ENCODE measurements around the gene CAMK1D.
"Not testable (repeated sequence)": the region's sequence is repeated elsewhere in the genome, so short reads cannot be mapped to it uniquely, and the experiment has no call there.

The CAMK1D gene

DNA sequence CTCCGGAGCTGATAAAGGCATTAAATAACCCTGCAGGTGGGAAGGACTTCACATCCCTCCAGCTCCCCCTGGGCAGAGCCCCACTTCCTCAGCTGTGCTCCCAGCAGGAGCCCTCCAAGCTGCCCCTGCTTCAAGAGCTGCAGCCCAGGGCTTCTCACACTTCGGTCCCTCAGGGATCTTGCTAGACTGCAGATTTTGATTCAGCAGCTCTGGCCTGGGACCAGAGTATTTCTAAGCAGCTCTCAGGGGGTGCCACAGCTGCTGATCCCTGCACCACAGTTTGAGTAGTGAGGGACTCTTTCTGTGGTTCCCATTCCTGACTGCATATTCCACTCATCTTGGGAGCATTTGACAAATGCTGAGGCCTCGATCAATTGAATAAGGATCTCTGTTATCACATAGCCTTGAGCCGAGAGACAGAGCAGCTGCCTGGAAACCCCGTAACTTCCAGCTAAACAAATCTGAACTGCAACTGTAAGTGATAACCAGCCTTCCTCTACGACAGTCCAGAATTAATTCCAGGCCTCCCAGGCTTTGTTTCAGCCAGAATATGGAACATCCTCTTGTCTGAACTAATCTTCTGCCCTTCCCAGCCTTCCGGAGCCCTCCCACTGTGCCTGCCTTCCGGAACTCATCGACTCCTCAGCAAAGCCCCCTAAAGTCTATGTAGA is 490.7 kb downstream of the CAMK1D start:
- no peak for DNase-seq

DNA sequence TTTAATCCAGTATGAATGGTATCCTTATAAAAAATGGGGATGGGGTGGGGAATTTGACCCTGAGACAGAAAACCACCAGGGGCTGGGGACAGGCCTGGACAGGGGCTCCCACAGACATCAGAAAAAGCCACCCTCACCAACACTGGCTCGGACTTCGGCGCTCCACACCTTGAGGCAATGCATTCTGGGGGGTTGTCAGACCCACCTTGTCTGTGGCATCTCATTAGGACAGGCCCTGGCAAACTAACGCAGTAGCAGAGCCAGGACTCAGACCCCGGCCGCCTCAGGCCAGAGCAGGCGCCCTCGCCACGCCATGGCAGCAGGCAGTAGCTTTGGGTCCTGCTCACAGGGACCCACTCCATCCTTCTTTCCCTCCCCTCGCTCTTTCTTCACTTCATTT is 492.1 kb downstream of the CAMK1D start:
- DNase-seq = no peak

DNA sequence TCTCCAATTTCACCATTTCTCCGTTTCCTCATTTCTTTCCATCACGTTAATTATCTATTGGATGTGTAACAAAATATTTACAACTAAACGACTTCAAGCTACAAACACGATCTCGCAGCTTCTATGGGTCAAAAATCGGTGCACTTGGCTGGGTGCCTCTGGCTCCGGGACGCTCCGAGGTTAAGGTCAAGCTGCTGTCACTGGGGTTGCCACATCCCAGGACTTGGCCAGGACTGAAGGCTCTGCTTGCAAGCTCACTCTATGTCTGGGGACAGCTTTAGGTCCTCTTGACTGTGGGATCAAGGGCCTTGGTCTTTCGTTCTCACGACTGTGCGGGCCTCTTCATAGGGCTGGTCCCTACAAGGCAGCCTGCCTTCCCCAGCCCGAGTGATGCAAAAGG is 492.5 kb downstream of the CAMK1D start:
- no peak for DNase-seq

DNA sequence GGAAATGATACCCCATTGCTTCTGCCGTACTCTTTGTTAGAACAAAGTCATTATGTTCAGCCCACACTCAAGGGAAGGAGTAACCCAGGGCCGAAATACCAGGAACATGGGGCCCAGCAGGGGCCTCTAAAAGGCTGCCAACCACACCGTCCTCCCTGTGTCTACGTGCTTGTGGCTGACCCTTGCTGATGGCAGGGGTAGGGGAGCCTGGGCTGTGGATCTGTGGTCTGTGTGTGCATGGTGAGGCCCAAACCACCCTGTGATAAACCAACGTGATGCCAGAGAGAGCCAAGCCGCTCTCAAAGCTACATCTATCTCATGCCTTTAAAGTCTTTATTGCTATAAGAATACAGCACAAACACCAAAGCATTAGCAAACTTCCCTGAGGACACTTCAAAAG is 493.0 kb downstream of the CAMK1D start:
- no peak for DNase-seq

DNA sequence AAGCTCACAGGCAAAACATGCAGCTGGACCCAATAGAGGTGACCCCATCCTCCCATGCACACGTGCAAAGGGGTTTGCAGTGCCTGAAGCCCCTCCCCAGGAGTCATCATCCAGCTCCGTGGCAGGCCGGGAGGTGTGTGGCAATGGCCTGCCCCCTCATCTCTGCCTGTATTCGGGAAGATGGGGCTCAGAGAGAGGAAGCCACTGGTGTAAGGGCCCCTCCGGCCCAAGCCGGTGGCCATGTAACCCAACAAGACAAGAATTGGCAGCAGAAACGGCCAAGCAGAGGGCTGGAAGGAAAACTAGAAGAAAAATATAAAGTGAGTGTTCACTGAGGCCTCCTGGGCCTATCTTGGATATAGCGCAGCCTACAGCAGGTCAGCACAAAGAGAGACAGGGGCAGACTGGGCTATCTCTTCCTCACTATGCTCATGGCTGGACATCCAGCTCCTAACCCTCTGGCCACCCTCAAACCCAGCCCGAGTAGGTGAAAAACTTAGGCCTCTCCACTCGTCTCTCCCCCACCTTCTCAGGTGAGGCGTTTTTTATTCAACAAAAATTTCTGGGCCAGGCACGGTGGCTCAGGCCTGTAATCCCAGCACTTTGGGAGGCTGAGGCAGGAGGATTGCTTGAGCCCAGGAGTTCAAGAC is 494.1 kb downstream of the CAMK1D start:
- DNase-seq = no peak

DNA sequence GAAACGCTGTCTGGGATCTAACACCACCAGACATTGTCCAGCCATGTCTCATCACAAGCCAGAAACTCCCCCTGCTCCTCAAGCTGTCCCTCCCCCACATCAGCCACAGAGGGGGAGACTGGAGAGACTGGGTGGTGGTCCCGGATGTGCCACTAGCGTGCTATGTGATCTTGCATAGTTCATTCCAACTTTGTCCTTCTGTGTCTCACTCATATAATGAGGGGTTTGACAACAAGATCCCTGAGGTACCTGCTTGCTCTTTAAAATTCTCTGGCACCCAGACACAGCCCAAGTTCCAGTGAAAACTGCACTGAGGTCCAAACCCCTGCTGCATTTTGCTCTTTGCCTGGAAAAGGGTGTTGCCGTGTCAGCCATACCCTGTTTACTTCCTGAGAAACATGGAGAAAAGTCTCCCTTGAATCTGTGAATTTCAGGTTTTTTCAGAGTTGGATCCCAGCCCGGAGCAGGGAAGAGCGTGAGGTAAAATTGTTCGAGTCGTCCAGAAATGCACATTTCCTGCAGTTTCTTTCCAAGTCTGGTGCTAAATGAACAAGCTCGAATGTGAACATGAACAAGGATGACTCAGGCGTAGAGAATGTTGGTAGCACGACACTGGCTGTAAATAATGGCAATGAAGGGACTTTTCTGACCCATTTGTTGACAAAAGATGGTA is 495.6 kb downstream of the CAMK1D start:
- DNase-seq = peak; percentile 83

DNA sequence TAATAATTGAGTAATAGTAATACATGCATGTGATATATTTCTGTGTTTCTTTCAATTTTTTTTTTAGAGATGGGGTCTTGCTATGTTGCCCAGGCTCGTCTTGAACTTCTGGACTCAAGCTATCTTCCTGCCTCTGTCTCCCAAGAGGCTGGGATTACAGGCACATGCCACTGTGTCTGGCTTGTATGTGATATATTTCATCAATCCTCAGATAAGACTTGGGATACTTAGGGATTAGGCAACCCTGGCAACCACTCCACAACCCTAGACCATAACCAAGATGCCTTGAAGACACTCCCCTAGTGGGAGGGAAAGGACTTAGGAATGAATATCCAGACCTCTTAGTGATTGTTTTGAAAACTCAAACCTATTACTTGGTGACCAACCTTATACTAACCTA is 497.4 kb downstream of the CAMK1D start:
- DNase-seq = no peak

DNA sequence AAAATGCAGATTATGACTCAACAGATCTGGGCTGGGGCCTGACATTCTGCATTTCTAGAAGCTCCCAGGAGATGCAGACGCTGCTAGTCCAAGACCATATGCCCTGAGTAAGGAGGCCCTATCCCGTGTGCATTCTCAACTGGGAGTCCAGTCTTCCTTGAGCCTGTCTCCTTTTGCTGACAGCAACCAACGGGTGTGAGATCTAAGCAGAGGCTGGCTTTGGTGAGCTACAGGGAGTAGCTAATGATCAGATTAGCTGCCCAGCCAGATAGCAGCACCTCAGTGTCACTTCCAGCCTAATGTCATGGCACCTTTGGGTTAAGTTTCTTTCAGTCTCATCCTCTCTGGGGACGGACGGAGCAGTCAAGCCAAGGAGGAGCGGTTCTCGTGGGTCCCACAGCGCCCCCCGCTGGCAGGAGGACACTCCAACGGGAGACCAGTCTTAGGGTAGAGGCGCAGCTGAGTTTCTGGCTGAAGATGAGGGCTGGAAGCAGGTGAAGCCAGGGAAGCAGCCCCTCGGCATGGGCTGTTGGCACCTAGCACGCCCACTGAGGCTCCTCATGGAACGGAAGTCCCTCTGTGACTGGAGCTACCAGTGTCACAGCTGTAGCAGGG is 498.1 kb downstream of the CAMK1D start:
- no peak for DNase-seq

DNA sequence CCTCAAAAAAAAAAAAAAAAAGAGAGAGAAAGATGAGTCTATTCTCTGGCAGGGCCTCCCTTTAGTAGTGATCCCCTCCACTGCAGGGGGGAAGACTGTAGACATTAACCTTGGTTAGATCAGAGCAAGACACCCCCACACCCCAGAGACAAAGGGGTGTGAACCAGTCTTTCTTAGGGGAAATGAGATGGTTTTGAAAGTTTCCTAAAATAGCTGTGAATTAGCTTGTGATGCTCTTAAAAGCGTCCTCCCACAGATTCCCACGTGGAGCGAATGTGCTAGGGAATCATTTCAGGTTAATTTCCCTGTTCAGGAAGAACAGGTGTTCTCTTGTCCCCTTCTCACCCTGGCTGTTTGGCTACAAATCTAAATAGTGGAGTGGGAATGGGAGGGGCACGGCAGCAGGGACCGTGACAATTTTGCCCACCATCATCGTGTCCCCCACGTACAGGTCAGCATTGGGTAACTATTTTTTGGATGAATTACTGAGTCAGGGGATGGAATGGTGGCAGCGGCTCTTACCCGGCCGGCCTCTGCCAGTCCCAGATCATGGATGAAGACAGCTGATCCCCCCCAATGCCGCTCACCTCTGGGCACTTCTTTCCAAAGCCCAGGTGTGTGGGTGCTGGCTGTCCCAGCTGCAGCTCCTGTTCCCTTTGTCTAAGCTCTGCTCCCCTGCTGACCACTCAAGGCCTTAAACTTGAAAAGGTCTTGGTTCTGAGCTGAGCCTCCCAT is 499.3 kb downstream of the CAMK1D start:
- no peak for DNase-seq

DNA sequence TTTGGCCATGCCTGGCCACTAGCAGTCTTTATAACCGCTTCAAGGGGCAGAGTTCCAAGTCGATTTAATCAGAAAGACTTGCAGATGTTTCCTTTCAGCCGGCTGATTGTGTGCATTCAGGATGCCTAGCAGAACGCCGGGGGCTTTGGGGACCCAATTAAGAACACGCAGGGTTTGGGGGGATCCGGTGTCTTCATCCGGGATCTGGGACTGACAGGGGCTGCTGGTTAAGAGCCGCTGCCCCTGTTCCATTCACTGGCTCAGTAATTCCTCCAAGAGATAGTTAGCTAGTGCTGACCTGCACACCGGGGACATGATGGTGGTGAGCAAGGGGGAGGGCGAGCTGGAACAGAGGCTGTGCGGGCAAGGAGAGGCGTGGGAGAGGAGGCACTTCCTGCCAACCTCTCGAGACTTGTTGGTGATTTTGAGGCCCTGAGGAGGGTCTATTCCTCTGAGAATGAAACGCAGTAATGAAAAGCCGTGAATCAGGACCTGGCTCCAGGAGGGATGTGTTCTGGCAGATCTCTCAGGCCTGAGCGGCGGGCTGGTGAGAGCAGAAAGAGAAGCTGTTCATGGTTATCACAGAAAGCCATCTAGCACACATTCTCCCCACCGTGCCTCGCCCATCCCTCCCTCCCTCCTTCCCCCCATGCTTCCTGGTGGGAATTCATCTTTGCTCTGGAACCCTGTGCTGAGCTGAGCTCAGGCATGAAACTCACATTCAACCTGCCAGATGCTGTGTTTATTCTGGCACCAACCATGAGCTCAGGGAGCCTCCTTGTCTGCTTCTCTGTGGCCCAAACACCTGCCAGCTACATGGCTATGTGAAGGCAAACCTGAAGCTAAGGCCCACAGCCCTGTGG is 500.2 kb downstream of the CAMK1D start:
- no peak for DNase-seq

DNA sequence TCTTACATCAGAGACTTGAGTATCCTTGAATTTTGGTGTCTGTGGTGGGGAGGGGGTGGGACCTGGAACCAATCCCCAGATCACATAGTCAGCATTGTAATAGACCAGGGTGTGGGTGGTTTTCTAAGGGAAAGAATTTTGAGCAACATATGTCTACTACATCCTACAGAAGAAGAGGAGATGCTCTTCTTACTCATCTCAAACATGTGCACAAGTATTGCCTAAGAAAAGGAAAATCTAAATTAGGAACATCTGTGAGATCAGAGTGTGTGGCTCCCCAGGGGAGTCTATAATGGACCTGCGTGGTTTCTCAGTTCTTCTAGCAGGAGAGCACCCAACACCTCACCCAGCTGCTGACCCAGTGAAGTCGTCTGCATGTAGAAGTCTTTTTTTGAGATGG is 503.3 kb downstream of the CAMK1D start:
- DNase-seq = no peak

DNA sequence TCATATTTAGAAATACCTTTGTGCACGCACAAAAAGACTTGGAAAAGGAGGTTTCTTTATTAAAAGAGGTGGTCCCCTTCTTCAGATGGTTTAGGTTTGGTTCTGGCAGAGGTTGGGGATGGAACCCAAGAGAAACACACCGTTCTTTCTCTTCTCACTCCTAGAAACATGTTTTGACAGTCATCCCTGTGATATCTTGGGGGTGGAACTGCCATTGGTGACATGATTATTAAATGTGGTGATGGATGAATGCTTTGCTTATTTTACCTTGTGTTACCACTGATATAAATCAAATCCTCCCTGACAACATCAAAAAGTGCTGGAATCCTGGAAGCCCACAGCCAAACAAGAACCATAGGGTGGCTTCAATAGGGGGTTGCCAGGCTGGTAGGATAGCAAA is 505.6 kb downstream of the CAMK1D start:
- DNase-seq = no peak

DNA sequence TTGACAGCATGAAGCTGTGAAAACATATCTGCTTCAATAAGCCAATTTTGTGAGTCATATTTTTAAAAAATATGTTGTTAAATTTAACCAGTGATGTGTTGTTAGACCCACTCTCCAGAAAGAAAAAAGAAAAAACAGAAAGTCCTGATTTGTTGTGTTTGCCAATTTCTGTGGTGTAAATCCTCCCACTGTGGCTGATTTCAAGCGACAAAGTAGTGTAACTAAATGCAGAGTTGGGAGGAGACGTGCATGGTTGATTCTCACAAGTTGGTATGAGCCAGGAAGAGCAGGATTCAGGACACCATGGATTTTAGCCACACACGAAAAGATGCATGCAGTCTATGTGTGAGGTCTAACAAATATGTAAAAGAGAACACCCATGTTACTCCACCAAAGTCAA is 513.1 kb downstream of the CAMK1D start:
- no peak for DNase-seq

DNA sequence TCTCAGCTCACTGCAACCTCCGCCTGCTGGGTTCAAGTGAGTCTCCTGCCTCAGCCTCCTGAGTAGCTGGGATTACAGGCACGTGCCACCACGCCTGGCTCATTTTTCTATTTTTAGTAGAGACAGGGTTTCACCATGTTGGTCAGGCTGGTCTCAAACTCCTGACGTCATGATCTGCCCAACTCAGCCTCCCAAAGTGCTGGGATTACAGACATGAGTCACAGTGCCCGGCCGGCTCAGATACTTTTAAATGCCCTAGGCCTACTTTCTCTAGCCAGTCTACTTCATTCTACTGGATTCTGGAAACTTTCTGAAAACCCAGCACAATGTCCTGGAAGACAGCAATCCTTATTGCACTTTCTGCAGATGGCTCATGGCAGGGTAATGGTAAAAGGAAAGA is 516.2 kb downstream of the CAMK1D start:
- not testable (repeated sequence) for DNase-seq

DNA sequence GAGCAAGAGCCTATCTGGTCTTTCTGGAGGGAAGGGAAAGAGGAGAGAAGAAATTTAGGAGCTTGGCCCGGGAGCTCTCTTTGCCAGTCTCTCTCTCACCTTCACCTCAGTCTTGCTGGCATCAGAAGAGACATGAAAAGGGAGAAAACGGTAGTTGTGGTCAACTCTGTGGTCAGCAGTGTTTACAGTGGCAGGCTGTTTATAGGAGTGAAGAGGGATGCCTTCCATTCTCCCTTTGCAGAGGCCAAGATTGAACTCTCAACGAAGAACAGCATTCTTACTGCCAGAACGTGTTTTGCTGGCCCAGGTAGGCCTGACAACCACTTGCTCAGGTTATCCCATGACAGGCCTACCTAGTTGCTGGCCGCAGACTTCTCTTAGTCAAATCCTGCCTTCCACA is 518.9 kb downstream of the CAMK1D start:
- no peak for DNase-seq

DNA sequence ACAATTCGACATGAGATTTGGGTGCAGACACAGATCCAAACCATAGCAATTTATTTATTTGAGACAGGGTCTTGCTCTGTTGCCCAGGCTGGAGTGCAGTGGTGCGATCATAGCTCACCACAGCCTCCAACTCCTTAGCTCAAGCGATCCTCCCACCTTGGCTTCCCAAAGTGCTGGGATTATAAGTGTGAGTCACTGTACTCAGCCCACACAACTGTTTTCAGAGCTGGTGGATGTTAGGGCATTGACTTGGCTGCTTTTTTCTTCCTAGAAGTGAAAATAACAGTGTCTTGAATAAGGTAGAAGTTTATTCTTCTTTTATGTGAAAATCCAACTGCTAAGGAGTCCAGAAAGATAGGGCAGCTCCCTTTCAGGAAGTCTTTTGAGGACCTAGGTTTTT is 520.1 kb downstream of the CAMK1D start:
- peak; percentile 67 for DNase-seq

DNA sequence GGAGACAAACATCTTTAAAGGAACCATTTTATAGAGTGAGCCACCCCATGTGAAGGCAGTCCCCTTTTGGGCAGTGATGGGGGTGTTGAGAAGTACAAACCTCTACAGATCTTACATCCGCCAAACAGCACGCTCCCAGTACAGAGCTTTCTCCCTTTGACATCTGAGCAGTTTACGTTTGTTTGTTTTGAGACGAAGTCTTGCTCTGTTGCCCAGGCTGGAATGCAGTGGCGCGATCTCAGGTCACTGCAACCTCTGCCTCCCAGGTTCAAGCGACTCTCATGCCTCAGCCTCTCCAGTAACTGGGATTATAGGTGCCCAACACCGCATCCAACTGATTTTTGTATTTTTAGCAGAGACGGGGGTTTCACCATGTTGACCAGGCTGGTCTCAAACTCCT is 523.2 kb downstream of the CAMK1D start:
- DNase-seq = no peak

DNA sequence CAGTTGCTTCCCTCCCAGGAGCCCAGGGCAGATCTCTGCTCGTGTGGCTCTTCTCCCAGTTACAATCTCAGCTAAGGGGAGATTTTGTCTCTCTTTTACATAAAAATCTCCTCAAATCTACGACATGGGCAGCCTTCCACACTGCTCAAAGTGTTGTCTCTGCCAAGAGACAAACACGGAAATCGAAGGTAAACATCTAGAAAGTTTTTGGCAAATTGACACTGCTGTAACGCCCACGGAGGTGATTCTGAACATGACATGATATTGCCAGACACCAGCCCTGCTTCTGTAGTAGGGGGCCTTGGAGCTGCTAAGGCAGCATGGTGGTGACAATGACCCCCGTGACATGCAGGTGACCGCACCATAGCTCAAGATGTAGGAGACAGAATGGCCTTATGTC is 523.8 kb downstream of the CAMK1D start:
- no peak for DNase-seq

DNA sequence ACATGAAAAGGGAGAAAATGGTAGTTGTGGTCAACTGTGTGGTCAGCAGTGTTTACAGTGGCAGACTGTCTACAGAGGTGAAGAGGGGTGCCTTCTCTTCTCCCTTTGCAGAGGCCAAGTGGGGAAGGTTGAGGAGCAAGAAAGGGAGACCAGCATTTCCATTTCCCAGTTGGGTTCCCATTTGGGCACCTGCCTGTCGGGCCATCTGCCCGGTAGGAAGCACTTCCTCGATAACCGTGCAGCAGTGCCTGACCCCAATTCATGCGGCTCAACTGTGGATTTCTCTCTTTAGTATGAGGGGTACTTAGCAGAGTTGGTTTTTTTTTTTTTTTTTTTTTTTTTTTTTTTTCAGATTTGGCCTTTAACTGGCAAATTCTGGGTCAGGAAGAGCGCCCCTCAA is 525.2 kb downstream of the CAMK1D start:
- DNase-seq = no peak

DNA sequence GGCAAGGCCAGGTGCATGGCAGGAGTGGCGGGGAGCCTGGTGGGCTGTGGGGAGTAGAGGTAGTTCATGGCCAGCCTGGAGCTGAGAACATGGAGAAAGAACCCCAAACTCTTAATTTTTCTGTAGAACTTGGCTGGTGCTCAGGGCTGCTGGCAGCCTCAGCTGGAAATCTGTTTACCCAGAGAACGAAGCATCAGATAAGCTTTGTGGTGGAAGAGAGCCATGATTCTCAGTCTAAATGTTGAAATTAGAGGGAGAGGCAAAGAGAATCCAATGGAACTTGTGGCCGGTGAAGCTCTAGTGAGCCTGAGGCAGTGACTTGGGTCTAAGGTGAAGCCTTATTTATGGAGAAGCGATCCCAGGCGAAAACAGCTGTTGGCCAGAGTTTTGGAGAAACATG is 525.8 kb downstream of the CAMK1D start:
- no peak for DNase-seq

DNA sequence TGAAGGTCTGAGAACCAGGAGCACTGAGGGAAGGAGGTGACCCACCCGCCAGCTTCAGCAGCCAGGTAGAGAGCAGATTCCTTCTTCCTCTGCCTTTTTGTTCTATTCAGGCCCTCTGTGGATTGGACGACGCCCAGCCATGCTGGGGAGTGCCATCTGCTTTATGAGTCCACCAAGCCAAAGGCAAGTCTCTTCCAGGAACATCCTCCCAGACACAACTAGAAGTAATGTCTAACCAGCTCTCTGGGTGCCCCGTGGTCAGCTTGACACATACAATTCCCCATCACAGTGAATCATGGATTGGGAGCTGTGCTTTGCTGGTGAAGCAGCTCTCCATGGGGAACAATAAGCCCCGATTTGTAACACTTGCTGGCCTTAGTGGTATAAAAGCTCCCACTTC is 526.9 kb downstream of the CAMK1D start:
- DNase-seq = no peak

DNA sequence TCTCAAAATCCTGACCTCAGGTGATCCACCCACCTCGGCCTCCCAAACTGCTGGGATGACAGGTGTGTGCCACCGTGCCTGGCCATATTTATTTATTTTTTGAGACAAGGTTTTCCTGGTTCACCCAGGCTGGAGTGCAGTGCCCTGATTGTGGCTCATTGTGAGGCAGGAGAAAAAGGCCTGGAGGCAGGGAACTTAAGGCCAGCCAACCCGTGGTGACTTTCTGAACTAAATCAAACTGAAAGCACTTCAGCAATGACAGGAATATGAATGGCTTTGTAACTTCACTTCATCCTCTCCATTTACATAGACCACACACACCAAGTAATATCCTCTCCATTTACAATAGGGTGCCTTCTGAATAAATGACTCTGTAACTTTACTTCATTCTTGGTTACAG is 527.8 kb downstream of the CAMK1D start:
- DNase-seq = no peak

Data from kidney glomerular epithelial cell (primary cell).